Stimulated activated CD8-positive, alpha-beta memory T cell treated with anti-CD3 and anti-CD28 coated beads, Interleukin-7, amount 100 ng/mL, for 1 hour (primary cell): Measurements from ENCODE around the gene BDKRB1.

Source experiments
- DNase-seq, 2 donors: peaks; one replicate each; pipeline ENCODE4 v3.0.0-alpha.2; 2020; ENCODE audit warnings: low read depth in 2 of 2

Gene BDKRB1

GRCh38 chr14:96280104-96280503, 24.1 kb downstream of the BDKRB1 start:
- DNase-seq: no peak

GRCh38 chr14:96281486-96281885, 25.5 kb downstream of the BDKRB1 start:
- no peak for DNase-seq

- DNase-seq: no peak
Measured at GRCh38 chr14:96284008-96284407, 28.0 kb downstream of the BDKRB1 start.

GRCh38 chr14:96284430-96284829, 28.4 kb downstream of the BDKRB1 start:
- no peak for DNase-seq

GRCh38 chr14:96285667-96286066, 29.7 kb downstream of the BDKRB1 start:
- no peak for DNase-seq

- no peak for DNase-seq
Measured at GRCh38 chr14:96286251-96286650, 30.2 kb downstream of the BDKRB1 start.

- DNase-seq: no peak
Measured at GRCh38 chr14:96287856-96288255, 31.8 kb downstream of the BDKRB1 start.

GRCh38 chr14:96294246-96294645, 38.2 kb downstream of the BDKRB1 start:
- no peak for DNase-seq

GRCh38 chr14:96297000-96297399, 41.0 kb downstream of the BDKRB1 start:
- DNase-seq: no peak

GRCh38 chr14:96297997-96298515, 42.0 kb downstream of the BDKRB1 start:
- DNase-seq: no peak

GRCh38 chr14:96299441-96299840, 43.4 kb downstream of the BDKRB1 start:
- no peak for DNase-seq

- DNase-seq: no peak
Measured at GRCh38 chr14:96303981-96304380, 48.0 kb downstream of the BDKRB1 start.

- no peak for DNase-seq
Measured at GRCh38 chr14:96304956-96305355, 48.9 kb downstream of the BDKRB1 start.

GRCh38 chr14:96307434-96307833, 51.4 kb downstream of the BDKRB1 start:
- no peak for DNase-seq

- DNase-seq: no peak
Measured at GRCh38 chr14:96309133-96309895, 53.3 kb downstream of the BDKRB1 start.

- no peak for DNase-seq
Measured at GRCh38 chr14:96309896-96310330, 53.9 kb downstream of the BDKRB1 start.

- no peak for DNase-seq
Measured at GRCh38 chr14:96310906-96311305, 54.9 kb downstream of the BDKRB1 start.
